ENCODE results near the gene PRAMEF18. TPM values are rescaled to one million over a fixed set of nuclear protein-coding genes. Genes with fewer than 3 reads are reported as not detected.
"Not testable (repeated sequence)": the region's sequence is repeated elsewhere in the genome, so short reads cannot be mapped to it uniquely, and the experiment has no call there.

Gene PRAMEF18
- total RNA-seq, 1 experiment from 2014 or later: not detected

GRCh38 chr1:13224480-13225060 lies 1.4 kb downstream of the PRAMEF18 start:
- H3K79me2 ChIP-seq (ENCODE audit: low read length): no peaks in the 10 kb centered on the region
- H3K4me3 ChIP-seq (ENCODE audit: low read length): no peak overlapping the region
- no peaks in the 10 kb centered on the region for H3K27me3 ChIP-seq (ENCODE audit: low read length)
- no peaks in the 10 kb centered on the region for H4K20me1 ChIP-seq (ENCODE audit: insufficient read depth, low read depth, low read length)
- no peak overlapping the region for H3K27ac ChIP-seq (ENCODE audit: low read length)
- no peak overlapping the region for H3K9ac ChIP-seq (ENCODE audit: low read length)
- H3K9me2 ChIP-seq (replicated peaks; ENCODE audit: insufficient read depth, low read length): no peaks in the 10 kb centered on the region
- no peak overlapping the region for H3K4me2 ChIP-seq (ENCODE audit: low read depth, low read length, poor library complexity, severe bottlenecking)
- no peaks in the 10 kb centered on the region for H3K4me1 ChIP-seq (ENCODE audit: low read length)
- no peak for DNase-seq
- no peak overlapping the region for H2AFZ ChIP-seq (ENCODE audit: low read length)
- H3K36me3 ChIP-seq (ENCODE audit: insufficient read depth, low read length): no peaks in the 10 kb centered on the region
- no peaks in the 10 kb centered on the region for H3K9me3 ChIP-seq (ENCODE audit: low read length)

- H3K36me3 ChIP-seq (ENCODE audit: insufficient read depth, low read length); H3K79me2 ChIP-seq (ENCODE audit: low read length); DNase-seq; H4K20me1 ChIP-seq (ENCODE audit: insufficient read depth, low read depth, low read length); H3K9ac ChIP-seq (ENCODE audit: low read length); H3K27ac ChIP-seq (ENCODE audit: low read length); H3K9me2 ChIP-seq (replicated peaks; ENCODE audit: insufficient read depth, low read length); H3K4me3 ChIP-seq (ENCODE audit: low read length); H3K27me3 ChIP-seq (ENCODE audit: low read length); H3K4me1 ChIP-seq (ENCODE audit: low read length); H3K4me2 ChIP-seq (ENCODE audit: low read depth, low read length, poor library complexity, severe bottlenecking); H2AFZ ChIP-seq (ENCODE audit: low read length); H3K9me3 ChIP-seq (ENCODE audit: low read length): not testable (repeated sequence)
These were observed 3.2 kb downstream of the PRAMEF18 start for GRCh38 chr1:13222788-13223187.

- H3K4me3 ChIP-seq (ENCODE audit: low read length); H3K27me3 ChIP-seq (ENCODE audit: low read length); H3K9me3 ChIP-seq (ENCODE audit: low read length); H3K9me2 ChIP-seq (replicated peaks; ENCODE audit: insufficient read depth, low read length); H3K27ac ChIP-seq (ENCODE audit: low read length); H4K20me1 ChIP-seq (ENCODE audit: insufficient read depth, low read depth, low read length); H3K4me1 ChIP-seq (ENCODE audit: low read length); H3K79me2 ChIP-seq (ENCODE audit: low read length); DNase-seq; H3K9ac ChIP-seq (ENCODE audit: low read length); H3K36me3 ChIP-seq (ENCODE audit: insufficient read depth, low read length); H3K4me2 ChIP-seq (ENCODE audit: low read depth, low read length, poor library complexity, severe bottlenecking); H2AFZ ChIP-seq (ENCODE audit: low read length): not testable (repeated sequence)
These were observed 6.8 kb downstream of the PRAMEF18 start for GRCh38 chr1:13219203-13219602.

GRCh38 chr1:13216619-13217018 lies 9.3 kb downstream of the PRAMEF18 start:
- H3K27me3 ChIP-seq (ENCODE audit: low read length); H2AFZ ChIP-seq (ENCODE audit: low read length); H3K9me2 ChIP-seq (replicated peaks; ENCODE audit: insufficient read depth, low read length); H4K20me1 ChIP-seq (ENCODE audit: insufficient read depth, low read depth, low read length); H3K36me3 ChIP-seq (ENCODE audit: insufficient read depth, low read length); H3K4me1 ChIP-seq (ENCODE audit: low read length); H3K9ac ChIP-seq (ENCODE audit: low read length); H3K4me2 ChIP-seq (ENCODE audit: low read depth, low read length, poor library complexity, severe bottlenecking); H3K4me3 ChIP-seq (ENCODE audit: low read length); DNase-seq; H3K9me3 ChIP-seq (ENCODE audit: low read length); H3K27ac ChIP-seq (ENCODE audit: low read length); H3K79me2 ChIP-seq (ENCODE audit: low read length): not testable (repeated sequence)

- not testable (repeated sequence) for H3K4me2 ChIP-seq (ENCODE audit: low read depth, low read length, poor library complexity, severe bottlenecking); DNase-seq; H3K79me2 ChIP-seq (ENCODE audit: low read length); H3K9me2 ChIP-seq (replicated peaks; ENCODE audit: insufficient read depth, low read length); H3K9ac ChIP-seq (ENCODE audit: low read length); H3K36me3 ChIP-seq (ENCODE audit: insufficient read depth, low read length); H3K4me3 ChIP-seq (ENCODE audit: low read length); H3K27me3 ChIP-seq (ENCODE audit: low read length); H2AFZ ChIP-seq (ENCODE audit: low read length); H3K4me1 ChIP-seq (ENCODE audit: low read length); H4K20me1 ChIP-seq (ENCODE audit: insufficient read depth, low read depth, low read length); H3K9me3 ChIP-seq (ENCODE audit: low read length); H3K27ac ChIP-seq (ENCODE audit: low read length)
These were observed 17.2 kb downstream of the PRAMEF18 start for GRCh38 chr1:13208712-13209111.

- DNase-seq; H3K27me3 ChIP-seq (ENCODE audit: low read length); H3K4me1 ChIP-seq (ENCODE audit: low read length); H3K79me2 ChIP-seq (ENCODE audit: low read length); H3K36me3 ChIP-seq (ENCODE audit: insufficient read depth, low read length); H3K27ac ChIP-seq (ENCODE audit: low read length); H3K9ac ChIP-seq (ENCODE audit: low read length); H3K4me2 ChIP-seq (ENCODE audit: low read depth, low read length, poor library complexity, severe bottlenecking); H3K4me3 ChIP-seq (ENCODE audit: low read length); H2AFZ ChIP-seq (ENCODE audit: low read length); H4K20me1 ChIP-seq (ENCODE audit: insufficient read depth, low read depth, low read length); H3K9me2 ChIP-seq (replicated peaks; ENCODE audit: insufficient read depth, low read length); H3K9me3 ChIP-seq (ENCODE audit: low read length): not testable (repeated sequence)
These were observed 24.6 kb downstream of the PRAMEF18 start, which contains the start of gene PRAMEF13 for GRCh38 chr1:13201309-13201708. Gene PRAMEF13 (minus strand): TSS chr1:13201409. CDS start chr1:13199589, 1,820 bp downstream.

Other genes with a start within 250 kb of the PRAMEF18 start
- gene PRAMEF27, start 169.6 kb downstream of the PRAMEF18 start, total RNA-seq (2014; rRNA removed; shearing (Covaris generic); ENCODE audit: low replicate concordance): not detected in 2 replicates
- not detected in 2 replicates for gene HNRNPCL3, start 165.4 kb downstream of the PRAMEF18 start, total RNA-seq (2014; rRNA removed; shearing (Covaris generic); ENCODE audit: low replicate concordance)
- not detected in 2 replicates for gene PRAMEF25, start 155.4 kb downstream of the PRAMEF18 start, total RNA-seq (2014; rRNA removed; shearing (Covaris generic); ENCODE audit: low replicate concordance)
- not detected in 2 replicates for gene HNRNPCL2, start 109.3 kb downstream of the PRAMEF18 start, total RNA-seq (2014; rRNA removed; shearing (Covaris generic); ENCODE audit: low replicate concordance)
- not detected in 2 replicates for gene PRAMEF26, start 70.1 kb downstream of the PRAMEF18 start, total RNA-seq (2014; rRNA removed; shearing (Covaris generic); ENCODE audit: low replicate concordance)
- gene HNRNPCL4, start 60.5 kb downstream of the PRAMEF18 start, total RNA-seq (2014; rRNA removed; shearing (Covaris generic); ENCODE audit: low replicate concordance): not detected in 2 replicates
- not detected in 2 replicates for gene PRAMEF9, start 54.3 kb downstream of the PRAMEF18 start, total RNA-seq (2014; rRNA removed; shearing (Covaris generic); ENCODE audit: low replicate concordance)
- gene PRAMEF13, start 24.7 kb downstream of the PRAMEF18 start, total RNA-seq (2014; rRNA removed; shearing (Covaris generic); ENCODE audit: low replicate concordance): not detected in 2 replicates
- not detected in 2 replicates for gene PRAMEF5, start 28.0 kb upstream of the PRAMEF18 start, total RNA-seq (2014; rRNA removed; shearing (Covaris generic); ENCODE audit: low replicate concordance)
- gene PRAMEF8, start 59.0 kb upstream of the PRAMEF18 start, total RNA-seq (2014; rRNA removed; shearing (Covaris generic); ENCODE audit: low replicate concordance): not detected in 2 replicates
- not detected in 2 replicates for gene PRAMEF33, start 77.4 kb upstream of the PRAMEF18 start, total RNA-seq (2014; rRNA removed; shearing (Covaris generic); ENCODE audit: low replicate concordance)
- not detected in 2 replicates for gene PRAMEF15, start 89.4 kb upstream of the PRAMEF18 start, total RNA-seq (2014; rRNA removed; shearing (Covaris generic); ENCODE audit: low replicate concordance)
- not detected in 2 replicates for gene PRAMEF14, start 121.0 kb upstream of the PRAMEF18 start, total RNA-seq (2014; rRNA removed; shearing (Covaris generic); ENCODE audit: low replicate concordance)
- gene PRAMEF19, start 145.8 kb upstream of the PRAMEF18 start, total RNA-seq (2014; rRNA removed; shearing (Covaris generic); ENCODE audit: low replicate concordance): not detected in 2 replicates
- gene PRAMEF17, start 163.5 kb upstream of the PRAMEF18 start, total RNA-seq (2014; rRNA removed; shearing (Covaris generic); ENCODE audit: low replicate concordance): not detected in 2 replicates
- gene PRAMEF20, start 184.3 kb upstream of the PRAMEF18 start, total RNA-seq (2014; rRNA removed; shearing (Covaris generic); ENCODE audit: low replicate concordance): not detected in 2 replicates

All from Karpas-422 (cell line).